Cardiac septum (tissue), 1 donor: ENCODE measurements around the gene RNU7-1. TPM values are rescaled to one million over a fixed set of nuclear protein-coding genes. Genes with fewer than 3 reads are reported as not detected.
A peak's percentile ranks its signal among the peaks of the same experiment; 100 is the strongest.

ENCODE experiments used
- DNase-seq: peaks from one replicate; pipeline ENCODE4 v3.0.0-alpha.2; 2020; ENCODE audit warnings: low spot score
- intact Hi-C: fragments of 100-400 bp; cut with DNase I; formaldehyde crosslinking; loops from one replicate; pipeline ENCODE4 v1.14.0; 2022
- microRNA-seq: library from miRNA; unstranded; fragments of <30 nt; microRNA quantifications from one replicate; pipeline ENCODE4 v1.2.0, GENCODE V29; 2020
- total RNA-seq: library from RNA; stranded (reverse); fragmentation: NEBNext Ultra II Directional; extraction: Animal tissue kit (Norgen Biotek cat#: 25700); gene quantifications from one replicate; pipeline ENCODE4 v1.2.1, GENCODE V29; 2021
- donor health status: DM: no; HTN: no; CAD: no.

The RNU7-1 gene
- total RNA-seq, 1 donor from 2014 or later = not detected

- no peak for DNase-seq
- intact Hi-C loops = loop anchor here (10.0 kb wide), 1 partner anchor 294 kb away; the partner anchor contains the start of gene ZNF384
Measured at GRCh38 chr12:6978611-6979011, 35.0 kb downstream of the RNU7-1 start.

GRCh38 chr12:6979021-6979420, 35.4 kb downstream of the RNU7-1 start:
- intact Hi-C loops = loop anchor here (10.0 kb wide), 1 partner anchor 294 kb away; the partner anchor contains the start of gene ZNF384
- DNase-seq = no peak

GRCh38 chr12:6979453-6979852, 35.8 kb downstream of the RNU7-1 start:
- intact Hi-C loops = loop anchor here (10.0 kb wide), 1 partner anchor 295 kb away; the partner anchor contains the start of gene ZNF384

GRCh38 chr12:6980075-6980474, 36.5 kb downstream of the RNU7-1 start:
- DNase-seq = no peak
- intact Hi-C loops = no loop called here

More at GRCh38 chr12:6979453-6979852, 35.8 kb downstream of the RNU7-1 start:
- DNase-seq = no peak

- DNase-seq = no peak
- intact Hi-C loops = no loop called here
Measured at GRCh38 chr12:6980740-6981139, 37.1 kb downstream of the RNU7-1 start.

- DNase-seq = no peak
- intact Hi-C loops = no loop called here
Measured at GRCh38 chr12:6981152-6982052, 37.8 kb downstream of the RNU7-1 start.

- DNase-seq = no peak
- intact Hi-C loops = no loop called here
Measured at GRCh38 chr12:6982532-6982931, 38.9 kb downstream of the RNU7-1 start.

- no peak for DNase-seq
- intact Hi-C loops = no loop called here
Measured at GRCh38 chr12:6987956-6988553, 44.4 kb downstream of the RNU7-1 start.

Small RNA genes lying within 50 kb of the gene (microRNA-seq; reads per million reads assigned to microRNA genes)
- 4.9 reads per million, percentile 5 among the genes with 10 or more reads in this experiment for gene MIR141
- gene MIR200C = 42.7 reads per million, percentile 47 among the genes with 10 or more reads in this experiment

Other genes starting within 250 kb of the RNU7-1 start
- gene PIANP, start 243.0 kb upstream of the RNU7-1 start, total RNA-seq = 0.40 TPM
- 64.7 TPM for gene COPS7A, start 219.8 kb upstream of the RNU7-1 start, total RNA-seq
- gene MLF2, start 190.7 kb upstream of the RNU7-1 start, total RNA-seq = 135 TPM
- 234 TPM for gene PTMS, start 177.5 kb upstream of the RNU7-1 start, total RNA-seq
- gene LAG3, start 171.3 kb upstream of the RNU7-1 start, total RNA-seq = 0.57 TPM
- gene CD4, start 154.3 kb upstream of the RNU7-1 start, total RNA-seq = 3.8 TPM
- 5.7 TPM for gene GPR162, start 122.0 kb upstream of the RNU7-1 start, total RNA-seq
- 25.7 TPM for gene P3H3, start 115.4 kb upstream of the RNU7-1 start, total RNA-seq
- gene GNB3, start 102.9 kb upstream of the RNU7-1 start, total RNA-seq = 9.7 TPM
- gene CDCA3, start 92.5 kb upstream of the RNU7-1 start, total RNA-seq = 0.65 TPM
- gene USP5, start 91.7 kb upstream of the RNU7-1 start, total RNA-seq = 83.5 TPM
- gene TPI1, start 76.3 kb upstream of the RNU7-1 start, total RNA-seq = 657 TPM
- gene SPSB2, start 70.5 kb upstream of the RNU7-1 start, total RNA-seq = 4.5 TPM
- 13.3 TPM for gene LRRC23, start 39.0 kb upstream of the RNU7-1 start, total RNA-seq
- 29.7 TPM for gene ENO2, start 29.2 kb upstream of the RNU7-1 start, total RNA-seq
- gene ATN1, start 15.9 kb upstream of the RNU7-1 start, total RNA-seq = 76.9 TPM
- gene C12orf57, start 206 bp downstream of the RNU7-1 start, total RNA-seq = 162 TPM
- gene PTPN6, start 7.5 kb downstream of the RNU7-1 start, total RNA-seq = 7.0 TPM
- gene PHB2, start 26.8 kb downstream of the RNU7-1 start, total RNA-seq = 125 TPM
- 32.7 TPM for gene EMG1, start 27.1 kb downstream of the RNU7-1 start, total RNA-seq
- gene LPCAT3, start 74.7 kb downstream of the RNU7-1 start, total RNA-seq = 19.7 TPM
- gene C1S, start 116.9 kb downstream of the RNU7-1 start, total RNA-seq = 69.0 TPM
- 96.9 TPM for gene C1R, start 148.6 kb downstream of the RNU7-1 start, total RNA-seq
- gene C1RL, start 165.4 kb downstream of the RNU7-1 start, total RNA-seq = 10.5 TPM
- 0.62 TPM for gene RBP5, start 185.1 kb downstream of the RNU7-1 start, total RNA-seq
- 5.7 TPM for gene CLSTN3, start 186.6 kb downstream of the RNU7-1 start, total RNA-seq
- 30.3 TPM for gene PEX5, start 245.9 kb downstream of the RNU7-1 start, total RNA-seq